ENCODE results near the gene GNAI3.

GRCh38 chr1:109547463-109548320 is 723 bp upstream of the GNAI3 start:
- no peak for TF ChIP-seq POLR2A (IDR thresholded peaks at IDR 0.05)
- TF ChIP-seq, protein P1, sequence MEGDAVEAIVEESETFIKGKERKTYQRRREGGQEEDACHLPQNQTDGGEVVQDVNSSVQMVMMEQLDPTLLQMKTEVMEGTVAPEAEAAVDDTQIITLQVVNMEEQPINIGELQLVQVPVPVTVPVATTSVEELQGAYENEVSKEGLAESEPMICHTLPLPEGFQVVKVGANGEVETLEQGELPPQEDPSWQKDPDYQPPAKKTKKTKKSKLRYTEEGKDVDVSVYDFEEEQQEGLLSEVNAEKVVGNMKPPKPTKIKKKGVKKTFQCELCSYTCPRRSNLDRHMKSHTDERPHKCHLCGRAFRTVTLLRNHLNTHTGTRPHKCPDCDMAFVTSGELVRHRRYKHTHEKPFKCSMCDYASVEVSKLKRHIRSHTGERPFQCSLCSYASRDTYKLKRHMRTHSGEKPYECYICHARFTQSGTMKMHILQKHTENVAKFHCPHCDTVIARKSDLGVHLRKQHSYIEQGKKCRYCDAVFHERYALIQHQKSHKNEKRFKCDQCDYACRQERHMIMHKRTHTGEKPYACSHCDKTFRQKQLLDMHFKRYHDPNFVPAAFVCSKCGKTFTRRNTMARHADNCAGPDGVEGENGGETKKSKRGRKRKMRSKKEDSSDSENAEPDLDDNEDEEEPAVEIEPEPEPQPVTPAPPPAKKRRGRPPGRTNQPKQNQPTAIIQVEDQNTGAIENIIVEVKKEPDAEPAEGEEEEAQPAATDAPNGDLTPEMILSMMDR (IDR thresholded peaks at IDR 0.05), result no peak

All from body of pancreas (tissue), 4 donors.